ENCODE data around the gene SLC29A3.
A peak's percentile ranks its signal among the peaks of the same experiment; 100 is the strongest.

Gene SLC29A3

GRCh38 chr10:71333129-71333887 lies 14.2 kb downstream of the SLC29A3 start:
- H3K27ac ChIP-seq = peak overlapping the region; percentile 48
- no peaks in the 10 kb centered on the region for H3K9me3 ChIP-seq
- no peaks in the 10 kb centered on the region for H3K36me3 ChIP-seq
- no peak for TF ChIP-seq CTCF (IDR thresholded peaks at IDR 0.05)
- H3K27me3 ChIP-seq = no peaks in the 10 kb centered on the region
- H3K4me1 ChIP-seq (ENCODE audit: control insufficient read depth in 1 of 2, insufficient read depth in 1 of 2, low read depth in 1 of 2, low read length in 1 of 2) = peaks cover 4 to 7% of the 10 kb centered on the region in 2 experiments
- no peak overlapping the region for H3K4me3 ChIP-seq (ENCODE audit: low read depth in 1 of 2, low read length in 1 of 2)

GRCh38 chr10:71334221-71334791 lies 15.2 kb downstream of the SLC29A3 start:
- peaks cover 4 to 7% of the 10 kb centered on the region in 2 experiments for H3K4me1 ChIP-seq (ENCODE audit: control insufficient read depth in 1 of 2, insufficient read depth in 1 of 2, low read depth in 1 of 2, low read length in 1 of 2)
- no peaks in the 10 kb centered on the region for H3K36me3 ChIP-seq
- no peaks in the 10 kb centered on the region for H3K27me3 ChIP-seq
- TF ChIP-seq CTCF (IDR thresholded peaks at IDR 0.05) = no peak
- H3K9me3 ChIP-seq = no peaks in the 10 kb centered on the region
- H3K27ac ChIP-seq = no peak overlapping the region
- H3K4me3 ChIP-seq (ENCODE audit: low read depth in 1 of 2, low read length in 1 of 2) = no peak overlapping the region

- H3K4me3 ChIP-seq (ENCODE audit: low read depth in 1 of 2, low read length in 1 of 2) = no peak overlapping the region
- no peaks in the 10 kb centered on the region for H3K36me3 ChIP-seq
- no peak overlapping the region for H3K27ac ChIP-seq
- H3K27me3 ChIP-seq = no peaks in the 10 kb centered on the region
- TF ChIP-seq CTCF (IDR thresholded peaks at IDR 0.05) = no peak
- peaks cover 4 to 7% of the 10 kb centered on the region in 2 experiments for H3K4me1 ChIP-seq (ENCODE audit: control insufficient read depth in 1 of 2, insufficient read depth in 1 of 2, low read depth in 1 of 2, low read length in 1 of 2)
- no peaks in the 10 kb centered on the region for H3K9me3 ChIP-seq
Measured at GRCh38 chr10:71335173-71335708, 16.2 kb downstream of the SLC29A3 start.

GRCh38 chr10:71336632-71337031 lies 17.6 kb downstream of the SLC29A3 start:
- no peaks in the 10 kb centered on the region for H3K9me3 ChIP-seq
- H3K27me3 ChIP-seq = no peaks in the 10 kb centered on the region
- H3K4me3 ChIP-seq (ENCODE audit: low read depth in 1 of 2, low read length in 1 of 2) = no peak overlapping the region
- TF ChIP-seq CTCF (IDR thresholded peaks at IDR 0.05) = no peak
- no peak overlapping the region for H3K27ac ChIP-seq
- no peaks in the 10 kb centered on the region for H3K36me3 ChIP-seq
- peaks cover 4 to 7% of the 10 kb centered on the region in 2 experiments for H3K4me1 ChIP-seq (ENCODE audit: control insufficient read depth in 1 of 2, insufficient read depth in 1 of 2, low read depth in 1 of 2, low read length in 1 of 2)

- no peak for TF ChIP-seq CTCF (IDR thresholded peaks at IDR 0.05)
- Histone ChIP-seq H3K4me3 (ENCODE audit: low read depth in 1 of 2, low read length in 1 of 2) (no peak overlapping the region), H3K27ac (no peak overlapping the region), H3K4me1 (ENCODE audit: control insufficient read depth in 1 of 2, insufficient read depth in 1 of 2, low read depth in 1 of 2, low read length in 1 of 2) (peaks cover 4 to 7% of the 10 kb centered on the region in 2 experiments), H3K9me3 (no peaks in the 10 kb centered on the region), H3K36me3 (no peaks in the 10 kb centered on the region), H3K27me3 (no peaks in the 10 kb centered on the region)
Measured at GRCh38 chr10:71337219-71337701, 18.2 kb downstream of the SLC29A3 start.

All from neutrophil (primary cell).